Liver (tissue), 9 donors: ENCODE results near the gene ADNP2. TPM values are rescaled to one million over a fixed set of nuclear protein-coding genes. Genes with fewer than 3 reads are reported as not detected.

Experiments used
- DNase-seq: peaks from one replicate; pipeline ENCODE4 v3.0.0-alpha.2; 2017; ENCODE audit warnings: low spot score
- H3K27ac ChIP-seq, 2 donors: one replicate each; pipeline ENCODE4 v1.7.0; 2013; ENCODE audit warnings: inconsistent platforms in 2 of 2, low read length in 2 of 2, control low read depth in 1 of 2, low read depth in 1 of 2, mild to moderate bottlenecking in 1 of 2
- H3K27me3 ChIP-seq, 4 donors: one replicate each; pipeline versions ENCODE4 v1.6.1 to v1.7.0; 2013; ENCODE audit warnings: low read length in 3 of 4, inconsistent platforms in 1 of 4, mild to moderate bottlenecking in 1 of 4, moderate library complexity in 1 of 4; ENCODE audit not compliant: control insufficient read depth in 4 of 4, insufficient read depth in 4 of 4
- H3K36me3 ChIP-seq, 4 donors: one replicate each; pipeline versions ENCODE4 v1.6.1 to v1.7.0; 2013; ENCODE audit warnings: low read length in 3 of 4, mild to moderate bottlenecking in 3 of 4, low read depth in 1 of 4, moderate library complexity in 1 of 4; ENCODE audit not compliant: control insufficient read depth in 4 of 4, insufficient read depth in 3 of 4
- H3K4me1 ChIP-seq, 4 donors: one replicate each; pipeline versions ENCODE4 v1.6.1 to v1.7.0; 2013; ENCODE audit warnings: low read length in 3 of 4, mild to moderate bottlenecking in 3 of 4, moderate library complexity in 1 of 4; ENCODE audit not compliant: control insufficient read depth in 4 of 4, insufficient read depth in 4 of 4
- H3K4me3 ChIP-seq, 3 donors: one replicate each; pipeline versions ENCODE4 v1.6.1 to v1.7.0; 2013; ENCODE audit warnings: low read length in 3 of 3, control low read depth in 1 of 3, low read depth in 1 of 3, mild to moderate bottlenecking in 1 of 3
- H3K9ac ChIP-seq, 2 donors: one replicate each; pipeline ENCODE4 v1.7.0; 2013; ENCODE audit warnings: low read length in 2 of 2, mild to moderate bottlenecking in 2 of 2, moderate library complexity in 2 of 2, control low read depth in 1 of 2, low read depth in 1 of 2
- H3K9me3 ChIP-seq, 4 donors: one replicate each; pipeline versions ENCODE4 v1.6.1 to v1.7.0; 2013; ENCODE audit warnings: low read length in 3 of 4; ENCODE audit not compliant: control insufficient read depth in 4 of 4
- ATF3 ChIP-seq: IDR thresholded peaks from 2 replicates; pipeline ENCODE4 v1.6.1; 2016; ENCODE audit warnings: antibody characterized with exemption
- CTCF ChIP-seq: fragments of 150-350 bp; IDR thresholded peaks from 2 replicates; pipeline ENCODE4 v1.5.1; 2017; ENCODE audit warnings: improper control_type of control experiment, low read depth, low read length; ENCODE audit not compliant: missing input control
- FOXA1 ChIP-seq: IDR thresholded peaks from 2 replicates; pipeline ENCODE4 v1.6.1; 2016; ENCODE audit warnings: antibody characterized with exemption
- FOXA2 ChIP-seq: IDR thresholded peaks from 2 replicates; pipeline ENCODE4 v1.6.1; 2016; ENCODE audit warnings: antibody characterized with exemption
- GABPA ChIP-seq, 2 donors: IDR thresholded peaks in 1 of 2; conservative IDR thresholded peaks in 1 of 2; 2 replicates each; pipeline ENCODE4 v1.6.1; 2016; ENCODE audit warnings: antibody characterized with exemption in 2 of 2, mild to moderate bottlenecking in 1 of 2, moderate library complexity in 1 of 2
- HNF4G ChIP-seq: IDR thresholded peaks from 2 replicates; pipeline ENCODE4 v1.6.1; 2016; ENCODE audit warnings: antibody characterized with exemption
- JUND ChIP-seq, 2 donors: IDR thresholded peaks; 2 replicates each; pipeline ENCODE4 v1.6.1; 2016; ENCODE audit warnings: antibody characterized with exemption in 2 of 2
- MAX ChIP-seq: IDR thresholded peaks from 2 replicates; pipeline ENCODE4 v1.6.1; 2016; ENCODE audit warnings: antibody characterized with exemption
- NR2F2 ChIP-seq: IDR thresholded peaks from 2 replicates; pipeline ENCODE4 v1.6.1; 2016; ENCODE audit warnings: antibody characterized with exemption
- RAD21 ChIP-seq, 2 donors: IDR thresholded peaks; 2 replicates each; pipeline ENCODE4 v1.6.1; 2016; ENCODE audit warnings: antibody characterized with exemption in 2 of 2, mild to moderate bottlenecking in 2 of 2
- REST ChIP-seq: IDR thresholded peaks from 2 replicates; pipeline ENCODE4 v1.6.1; 2016; ENCODE audit warnings: antibody characterized with exemption, mild to moderate bottlenecking
- RXRA ChIP-seq, 2 donors: IDR thresholded peaks; 2 replicates each; pipeline ENCODE4 v1.6.1; 2017 to 2018; ENCODE audit warnings: antibody characterized with exemption in 2 of 2, mild to moderate bottlenecking in 1 of 2
- SP1 ChIP-seq: IDR thresholded peaks from 2 replicates; pipeline ENCODE4 v1.6.1; 2018; ENCODE audit warnings: antibody characterized with exemption, mild to moderate bottlenecking
- TAF1 ChIP-seq: conservative IDR thresholded peaks from 2 replicates; pipeline ENCODE4 v1.6.1; 2016; ENCODE audit warnings: antibody characterized with exemption, mild to moderate bottlenecking
- YY1 ChIP-seq: IDR thresholded peaks from 2 replicates; pipeline ENCODE4 v1.6.1; 2016; ENCODE audit warnings: antibody characterized with exemption, mild to moderate bottlenecking
- ZBTB33 ChIP-seq: IDR thresholded peaks from 2 replicates; pipeline ENCODE4 v1.6.1; 2016; ENCODE audit warnings: antibody characterized with exemption
- WGBS: extraction: QIAGEN DNeasy Blood & Tissue Kit; methylation state at CpG from one replicate; pipeline ENCODE4 v1.1.7; 2013; 5-methylcytosine and 5-hydroxymethylcytosine counted together
- polyA plus RNA-seq, 2 donors: library from polyadenylated mRNA; stranded (reverse) in 1 of 2; unstranded in 1 of 2; fragments of 200-250 nt in 1 of 2; fragments of >200 nt in 1 of 2; fragmentation: Nextera tagmentation in 1 of 2; extraction: Ambion mirVana in 1 of 2; gene quantifications; one replicate each; pipeline versions ENCODE4 v1.2.1 to v1.2.3, GENCODE V29; 2013 to 2015
- total RNA-seq, 2 donors: library from RNA; depleted of rRNA; stranded (reverse); fragments of >200 nt; gene quantifications; one replicate each; pipeline ENCODE4 v1.2.3, GENCODE V29; 2014
- donor health status: healthy.
- donor health status: healthy.
- donor health status: healthy.
- donor health status: healthy.
- donor health status: healthy.

Gene ADNP2
- total and polyA plus RNA-seq, 4 donors, result 2.7 to 9.9 (median 6.4) TPM

- no peaks in the 10 kb centered on the region for H3K27me3 ChIP-seq
- no peak for DNase-seq
- 95% methylated on average over 19 of the region's 19 CpGs for WGBS
- H3K4me3 ChIP-seq, result no peak overlapping the region
- H3K4me1 ChIP-seq, result no peaks in the 10 kb centered on the region
- no peak overlapping the region for H3K9ac ChIP-seq
- no peak overlapping the region for H3K27ac ChIP-seq
- no peaks in the 10 kb centered on the region for H3K9me3 ChIP-seq
- TF ChIP-seq ATF3 (no peak), JUND (IDR thresholded peaks at IDR 0.05) (no peak), ZBTB33 (no peak), MAX (no peak), YY1 (no peak), FOXA1 (no peak), GABPA (IDR thresholded peaks at IDR 0.05 in 1 of 2, conservative IDR thresholded peaks at IDR 0.05 in 1 of 2) (no peak), FOXA2 (no peak), RXRA (IDR thresholded peaks at IDR 0.05) (no peak), TAF1 (no peak), SP1 (no peak), HNF4G (no peak), NR2F2 (no peak)
- H3K36me3 ChIP-seq, result no peaks in the 10 kb centered on the region
Measured at GRCh38 chr18:80187956-80188642, 79.0 kb downstream of the ADNP2 start.

GRCh38 chr18:80188643-80189530, 79.8 kb downstream of the ADNP2 start:
- no peaks in the 10 kb centered on the region for H3K27me3 ChIP-seq
- TF ChIP-seq FOXA2, result no peak
- TF ChIP-seq YY1, result no peak
- TF ChIP-seq CTCF, result no peak
- no peak for TF ChIP-seq RAD21 (IDR thresholded peaks at IDR 0.05)
- TF ChIP-seq TAF1, result no peak
- no peak for TF ChIP-seq JUND (IDR thresholded peaks at IDR 0.05)
- no peak for TF ChIP-seq ATF3
- no peak for TF ChIP-seq ZBTB33
- TF ChIP-seq REST, result no peak
- TF ChIP-seq HNF4G, result no peak
- no peaks in the 10 kb centered on the region for H3K4me1 ChIP-seq
- H3K9ac ChIP-seq, result no peak overlapping the region
- WGBS, result 92% methylated on average over 20 of the region's 20 CpGs
- no peak overlapping the region for H3K4me3 ChIP-seq
- no peaks in the 10 kb centered on the region for H3K9me3 ChIP-seq
- no peak overlapping the region for H3K27ac ChIP-seq
- no peak for DNase-seq
- no peaks in the 10 kb centered on the region for H3K36me3 ChIP-seq
